ENCODE data around the gene TMEM98. TPM values are rescaled to one million over a fixed set of nuclear protein-coding genes. Genes with fewer than 3 reads are reported as not detected.

Gene TMEM98
- total and polyA plus RNA-seq, 9 of the 15 experiments (the other 6 are each of a cell fraction or from before 2014, with no cell fraction given), result 33.5 to 164 (median 84.7) TPM

DNA sequence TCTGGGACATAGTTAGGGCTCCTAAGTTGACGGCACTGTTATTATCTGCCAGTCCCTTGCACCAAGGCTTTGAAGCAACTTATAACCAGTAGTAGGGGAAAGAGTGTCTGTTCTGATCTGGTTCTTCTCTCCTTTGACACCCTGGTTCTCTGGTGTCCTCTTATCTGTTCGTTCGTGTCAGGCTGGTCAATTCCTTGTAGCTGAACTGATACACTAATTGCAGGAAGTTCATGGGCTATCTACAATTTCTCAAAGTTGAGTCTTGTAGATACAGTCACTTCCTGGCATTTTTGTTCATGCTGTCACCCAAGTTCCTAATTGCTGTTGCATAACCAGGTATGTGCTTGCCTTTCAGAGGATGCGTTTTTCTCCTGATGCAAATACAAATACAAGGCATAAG lies 33.7 kb upstream of the TMEM98 start (continued):
- no peak for TF ChIP-seq ERF (CRISPR knock-in tag; IDR thresholded peaks at IDR 0.05)
- TF ChIP-seq KHSRP (IDR thresholded peaks at IDR 0.05), result peak; percentile 59; the same call in 1 of the 2 replicates
- no peak for TF ChIP-seq DNMT1 (IDR thresholded peaks at IDR 0.05)
- no peak for TF ChIP-seq RUNX1 (IDR thresholded peaks at IDR 0.05; ENCODE audit: low read depth)
- TF ChIP-seq, protein P1, sequence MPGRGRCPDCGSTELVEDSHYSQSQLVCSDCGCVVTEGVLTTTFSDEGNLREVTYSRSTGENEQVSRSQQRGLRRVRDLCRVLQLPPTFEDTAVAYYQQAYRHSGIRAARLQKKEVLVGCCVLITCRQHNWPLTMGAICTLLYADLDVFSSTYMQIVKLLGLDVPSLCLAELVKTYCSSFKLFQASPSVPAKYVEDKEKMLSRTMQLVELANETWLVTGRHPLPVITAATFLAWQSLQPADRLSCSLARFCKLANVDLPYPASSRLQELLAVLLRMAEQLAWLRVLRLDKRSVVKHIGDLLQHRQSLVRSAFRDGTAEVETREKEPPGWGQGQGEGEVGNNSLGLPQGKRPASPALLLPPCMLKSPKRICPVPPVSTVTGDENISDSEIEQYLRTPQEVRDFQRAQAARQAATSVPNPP (IDR thresholded peaks at IDR 0.05; ENCODE audit: borderline replicate concordance, insufficient read depth, insufficient read length), result no peak
- TF ChIP-seq HMG20B (CRISPR knock-in tag; IDR thresholded peaks at IDR 0.05), result no peak
- no peak for TF ChIP-seq ZNF184 (CRISPR knock-in tag; IDR thresholded peaks at IDR 0.05)
- TF ChIP-seq MED1 (CRISPR knock-in tag; IDR thresholded peaks at IDR 0.05; ENCODE audit: borderline replicate concordance), result no peak
- no peak for TF ChIP-seq VEZF1 (CRISPR knock-in tag; IDR thresholded peaks at IDR 0.05)
- TF ChIP-seq HNRNPLL (IDR thresholded peaks at IDR 0.05; ENCODE audit: low read depth, low read length, poor library complexity, severe bottlenecking), result no peak
- TF ChIP-seq HSF4 (CRISPR knock-in tag; IDR thresholded peaks at IDR 0.05; ENCODE audit: borderline replicate concordance), result no peak
- no peak for TF ChIP-seq ZNF551 (CRISPR knock-in tag; IDR thresholded peaks at IDR 0.05)
- no peak for TF ChIP-seq SAFB2 (IDR thresholded peaks at IDR 0.05; ENCODE audit: borderline replicate concordance, low read depth, low read length, severe bottlenecking)
- no peak for TF ChIP-seq NR2F6 (CRISPR knock-in tag; IDR thresholded peaks at IDR 0.05)
- TF ChIP-seq SP2 (IDR thresholded peaks at IDR 0.05; ENCODE audit: extremely low read depth, low read depth, low read length, poor library complexity, severe bottlenecking), result no peak
- TF ChIP-seq ATF7 (IDR thresholded peaks at IDR 0.05), result peak; percentile 60; the same call in 1 of the 2 replicates
- no peak for TF ChIP-seq SRSF3 (IDR thresholded peaks at IDR 0.05; ENCODE audit: insufficient read depth, low read length)
- TF ChIP-seq TRIM28 (IDR thresholded peaks at IDR 0.05), result 0 out of 2 replicates have a peak, but pooled peaks have one; percentile 30
- TF ChIP-seq NCOR1 (IDR thresholded peaks at IDR 0.05), result peak; percentile 89
- TF ChIP-seq ZKSCAN1 (IDR thresholded peaks at IDR 0.05; ENCODE audit: low read depth, low read length), result no peak
- no peak for TF ChIP-seq ZKSCAN3 (CRISPR knock-in tag; IDR thresholded peaks at IDR 0.05)
- no peak for TF ChIP-seq KLF6 (CRISPR knock-in tag; IDR thresholded peaks at IDR 0.05; ENCODE audit: borderline replicate concordance)
- no peak for TF ChIP-seq TSC22D4 (tag; IDR thresholded peaks at IDR 0.05)
- TF ChIP-seq, protein P2, sequence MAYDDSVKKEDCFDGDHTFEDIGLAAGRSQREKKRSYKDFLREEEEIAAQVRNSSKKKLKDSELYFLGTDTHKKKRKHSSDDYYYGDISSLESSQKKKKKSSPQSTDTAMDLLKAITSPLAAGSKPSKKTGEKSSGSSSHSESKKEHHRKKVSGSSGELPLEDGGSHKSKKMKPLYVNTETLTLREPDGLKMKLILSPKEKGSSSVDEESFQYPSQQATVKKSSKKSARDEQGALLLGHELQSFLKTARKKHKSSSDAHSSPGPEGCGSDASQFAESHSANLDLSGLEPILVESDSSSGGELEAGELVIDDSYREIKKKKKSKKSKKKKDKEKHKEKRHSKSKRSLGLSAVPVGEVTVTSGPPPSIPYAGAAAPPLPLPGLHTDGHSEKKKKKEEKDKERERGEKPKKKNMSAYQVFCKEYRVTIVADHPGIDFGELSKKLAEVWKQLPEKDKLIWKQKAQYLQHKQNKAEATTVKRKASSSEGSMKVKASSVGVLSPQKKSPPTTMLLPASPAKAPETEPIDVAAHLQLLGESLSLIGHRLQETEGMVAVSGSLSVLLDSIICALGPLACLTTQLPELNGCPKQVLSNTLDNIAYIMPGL (CRISPR knock-in tag; IDR thresholded peaks at IDR 0.05), result no peak
- no peak for TF ChIP-seq CREBBP (IDR thresholded peaks at IDR 0.05; ENCODE audit: low read depth, low read length)
- TF ChIP-seq MYNN (IDR thresholded peaks at IDR 0.05), result peak; percentile 70
- no peak for TF ChIP-seq MYNN (CRISPR knock-in tag; IDR thresholded peaks at IDR 0.05)
- TF ChIP-seq E2F3 (CRISPR knock-in tag; IDR thresholded peaks at IDR 0.05), result no peak
- no peak for TF ChIP-seq ZNF561 (CRISPR knock-in tag; conservative IDR thresholded peaks at IDR 0.05)
- TF ChIP-seq TCF7 (IDR thresholded peaks at IDR 0.05; ENCODE audit: borderline replicate concordance), result no peak

Measured in K562 (cell line).